NCI-H2107 (cell line): ENCODE data around the gene ABCA1.

Source experiments
- DNase-seq: peaks from one replicate; lab custom pipeline; 2025; lab: John Stamatoyannopoulos, UW

ABCA1 gene

DNA sequence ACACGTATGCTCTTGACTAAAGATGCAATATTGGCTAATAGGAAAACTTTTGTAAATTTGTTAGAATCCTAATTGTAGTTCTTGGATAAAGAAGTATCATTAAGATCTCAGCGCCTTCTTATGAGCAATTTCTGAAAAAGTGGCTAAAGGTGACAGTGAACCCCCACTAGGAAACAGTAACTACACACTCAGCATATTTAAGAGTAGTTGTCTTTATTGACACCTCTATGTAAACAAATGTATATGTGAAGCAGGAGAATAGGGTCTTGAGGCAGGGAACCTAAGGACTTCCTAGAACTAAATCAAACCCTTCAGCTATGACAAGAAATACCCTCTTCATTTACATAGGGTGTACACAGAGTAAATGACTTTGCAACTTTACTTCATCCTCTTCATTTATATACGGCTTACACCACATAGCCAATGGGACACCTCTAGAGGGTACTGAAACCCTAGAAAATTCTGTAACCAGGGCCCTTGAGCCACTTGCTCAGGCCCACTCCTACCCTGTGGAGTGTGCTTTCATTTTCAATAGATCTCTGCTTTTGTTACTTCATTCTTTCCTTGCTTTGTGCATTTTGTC is 177.7 kb downstream of the ABCA1 start:
- no peak for DNase-seq

DNA sequence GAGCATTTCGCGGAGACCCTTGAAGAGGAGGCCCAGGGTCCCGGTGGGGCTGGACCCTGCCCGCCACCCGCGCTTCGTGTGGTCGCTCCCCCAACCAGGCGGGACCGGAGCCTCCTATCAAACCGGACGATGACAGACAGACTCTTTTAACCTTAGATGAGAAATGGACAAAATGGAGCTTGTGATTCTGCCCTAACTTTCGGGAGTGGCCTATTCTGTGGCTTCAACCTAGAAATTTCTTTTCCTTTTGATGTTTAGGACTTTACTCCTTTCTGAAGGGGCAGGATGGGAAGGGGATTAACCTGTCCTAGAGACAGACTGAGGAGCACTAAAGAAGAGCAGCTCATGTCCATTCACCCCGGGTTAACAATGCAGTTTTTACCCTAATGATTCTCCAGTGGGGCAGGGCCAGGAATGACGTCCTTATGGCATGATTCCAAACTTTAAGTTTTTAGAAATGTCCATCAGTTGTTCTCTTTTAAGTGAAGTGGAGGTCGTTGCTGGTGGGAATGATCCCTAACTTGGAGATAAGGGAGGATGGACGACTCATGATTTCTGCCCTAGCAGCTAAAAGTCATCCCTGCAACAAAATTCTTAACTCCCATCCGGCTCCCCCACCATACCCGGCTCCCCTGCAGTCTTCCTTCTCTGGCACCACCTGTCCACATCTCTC is 179.5 kb downstream of the ABCA1 start:
- no peak for DNase-seq

DNA sequence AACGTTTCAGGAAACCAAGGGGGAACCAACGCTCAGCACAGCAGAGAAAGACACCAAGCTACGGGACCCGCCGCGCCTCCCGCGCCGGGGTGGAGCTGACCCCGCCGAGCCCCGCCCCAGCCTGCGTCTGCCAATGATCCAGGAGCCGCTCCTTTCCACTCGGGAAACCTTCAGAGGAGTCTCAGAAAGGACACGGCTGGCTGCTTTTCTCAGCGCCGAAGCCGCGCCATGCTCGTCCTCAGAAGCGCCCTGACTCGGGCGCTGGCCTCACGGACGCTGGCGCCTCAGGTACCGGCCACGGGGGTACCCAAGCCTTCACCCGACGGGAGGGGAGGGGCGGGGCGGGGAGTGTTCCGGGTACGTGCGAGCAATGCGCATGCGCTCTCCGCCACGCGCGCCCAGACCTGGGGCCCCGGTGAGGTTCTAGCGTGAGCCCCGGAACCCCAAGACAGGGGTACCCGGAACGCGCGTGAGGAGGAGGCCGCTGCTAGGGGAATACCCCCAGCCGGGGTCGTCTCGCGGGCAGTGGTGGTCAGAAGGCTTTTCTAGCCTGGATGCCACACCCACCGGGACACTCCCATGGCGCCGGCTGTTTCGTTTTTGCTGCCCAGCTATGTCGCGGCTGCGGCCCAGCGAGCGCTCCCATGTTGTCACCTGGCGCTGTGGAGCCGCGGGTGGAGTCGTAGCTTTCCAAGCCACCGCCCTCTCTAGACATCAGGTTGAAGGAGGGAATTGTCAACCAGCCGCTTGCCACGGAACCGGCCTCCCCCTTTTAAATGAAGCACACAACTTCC is 180.2 kb downstream of the ABCA1 start, which contains the start of gene NIPSNAP3A:
Gene NIPSNAP3A (plus strand): TSS at position 119 of the 794 bp plus-strand sequence. CDS start 110 bp downstream, at position 229.
- peak; percentile 50 for DNase-seq

DNA sequence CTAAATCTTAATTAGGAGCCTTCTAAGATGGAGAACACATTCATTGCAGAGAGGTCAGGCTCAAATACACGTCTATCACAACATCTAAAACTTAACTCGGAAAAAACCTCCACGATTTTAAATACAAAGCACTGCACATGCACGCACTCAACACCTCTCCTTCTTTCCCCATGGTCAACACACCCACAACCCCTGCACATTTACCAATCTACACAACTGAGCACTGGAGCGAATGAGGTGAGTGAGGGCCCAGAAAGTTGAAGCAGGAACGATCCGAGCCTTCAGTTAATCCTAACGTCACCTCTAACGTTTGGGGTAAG is 180.8 kb downstream of the ABCA1 start:
- no peak for DNase-seq

DNA sequence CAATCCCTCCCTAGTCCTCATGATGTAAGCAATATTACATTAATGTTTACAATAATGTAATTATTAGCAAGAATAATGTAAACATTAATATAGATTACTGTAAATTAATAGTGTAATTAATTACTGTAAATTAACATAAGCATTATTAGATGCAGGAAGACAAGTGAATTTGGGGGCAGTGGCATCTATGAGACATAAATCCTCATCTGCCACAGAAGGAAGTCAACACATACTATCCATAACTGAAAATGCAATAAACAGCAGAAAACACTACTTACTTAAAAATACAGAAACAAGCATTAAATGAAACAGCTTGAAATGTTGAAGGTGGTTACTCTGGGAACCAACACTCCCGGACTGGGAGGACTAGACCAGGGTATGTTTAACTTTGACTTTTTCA is 181.2 kb downstream of the ABCA1 start:
- no peak for DNase-seq

DNA sequence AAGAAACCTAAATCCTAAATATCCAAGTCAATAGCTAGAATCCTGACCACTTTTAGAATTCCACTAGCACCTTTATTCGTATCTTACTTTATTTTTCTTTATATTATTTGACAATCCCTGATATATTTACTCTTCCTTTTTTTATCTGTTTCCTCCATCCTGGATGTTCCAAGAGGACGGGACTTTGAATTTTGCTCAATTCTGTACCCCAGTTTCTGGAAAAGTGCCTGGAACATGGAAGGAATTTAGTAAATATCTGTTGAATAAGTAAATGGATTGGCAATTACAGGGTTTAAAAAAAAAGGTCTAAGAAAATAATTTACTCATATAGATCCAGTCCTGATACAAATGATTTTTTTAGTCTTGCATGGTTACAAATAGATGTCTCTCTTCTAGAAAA is 181.7 kb downstream of the ABCA1 start:
- no peak for DNase-seq

DNA sequence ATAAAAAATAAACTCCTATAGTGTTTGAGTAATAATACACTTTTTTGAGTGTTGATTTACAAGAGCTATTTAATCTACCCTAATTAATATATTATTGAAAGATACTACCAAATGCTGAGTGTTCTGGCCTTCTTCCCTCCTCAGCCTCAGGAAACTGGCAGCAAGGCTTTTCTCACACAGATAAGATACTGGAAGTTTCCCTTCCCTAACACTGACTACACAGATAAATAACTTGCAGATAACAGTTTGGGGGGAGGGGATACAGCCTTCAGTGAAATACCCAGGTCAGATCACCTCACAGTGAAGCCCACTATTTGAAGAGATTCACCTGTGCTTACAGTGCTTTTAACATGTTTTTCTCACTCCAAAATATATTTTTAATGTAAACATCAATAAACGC is 182.1 kb downstream of the ABCA1 start:
- no peak for DNase-seq

DNA sequence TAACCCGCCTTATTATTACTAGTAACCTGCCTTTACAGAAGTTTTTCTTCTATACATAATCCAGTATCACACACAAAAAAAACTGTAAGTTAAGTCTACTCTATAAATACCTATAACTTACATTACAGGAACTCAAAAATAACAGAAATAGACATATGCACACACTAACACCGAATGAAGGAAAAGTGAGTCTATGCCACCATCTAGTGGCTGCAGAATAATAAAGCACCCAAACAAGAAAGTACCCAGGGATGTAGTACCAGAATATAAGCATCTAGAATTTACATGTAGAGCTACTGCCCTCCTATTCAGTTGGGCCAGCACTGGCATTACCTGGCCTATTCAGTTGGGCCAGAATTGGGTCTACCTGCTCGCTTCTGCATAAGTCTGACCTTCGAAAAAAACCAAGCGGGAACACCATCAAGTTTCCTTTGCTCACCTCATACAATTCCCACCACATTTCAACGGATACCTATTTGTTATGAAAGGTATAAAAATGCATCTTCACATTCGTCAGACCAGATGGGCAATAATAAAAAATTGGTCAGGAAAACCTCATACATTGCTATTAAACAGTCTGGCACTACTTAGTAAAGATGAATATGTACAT is 184.5 kb downstream of the ABCA1 start:
- DNase-seq = peak; percentile 23

DNA sequence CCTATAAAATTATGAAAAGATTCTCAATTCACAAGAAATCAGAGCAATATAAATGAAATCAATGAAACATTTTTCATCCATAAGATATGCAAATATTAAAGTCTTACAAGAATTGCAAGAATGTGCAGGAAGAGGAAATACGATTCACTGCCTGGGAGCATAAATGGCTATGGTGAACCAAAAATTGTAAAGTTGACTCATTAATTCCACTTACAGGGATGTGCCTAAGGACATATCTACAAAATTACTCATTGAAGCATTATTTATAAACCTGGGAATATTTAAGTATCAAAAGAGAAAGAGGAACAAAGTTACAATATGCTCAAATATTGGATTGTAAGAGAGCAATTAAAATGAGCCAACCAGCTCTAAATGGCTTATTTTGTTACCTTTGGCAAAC is 187.3 kb downstream of the ABCA1 start:
- DNase-seq = no peak

DNA sequence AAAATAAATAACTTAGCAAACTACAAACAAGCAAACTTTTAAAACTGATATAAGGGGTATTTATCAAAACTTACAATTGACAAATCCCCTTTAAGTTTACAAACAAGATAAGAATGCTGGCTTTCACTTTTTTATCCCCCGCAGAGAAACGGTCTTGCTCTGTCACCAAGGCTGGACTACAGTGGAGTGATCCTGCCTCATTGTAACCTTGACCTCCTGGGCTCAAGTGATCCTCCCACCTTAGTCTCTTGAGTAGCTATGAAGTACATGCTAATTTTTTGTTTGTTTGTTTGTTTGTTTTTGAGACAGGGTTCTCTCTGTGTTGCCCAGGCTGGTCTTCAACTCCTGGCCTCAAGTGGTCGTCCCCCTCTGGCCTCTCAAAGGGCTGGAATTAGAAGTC is 189.5 kb downstream of the ABCA1 start:
- DNase-seq = no peak
